SU-DHL-6 (cell line): ENCODE measurements around the gene SEC23A.
"Not testable (repeated sequence)": the region's sequence is repeated elsewhere in the genome, so short reads cannot be mapped to it uniquely, and the experiment has no call there.

Experiments used
- H2AFZ ChIP-seq: fragments of 200-600 bp; sonication (generic); 2 replicates; pipeline ENCODE4 v1.6.1; 2014; ENCODE audit warnings: low read depth, mild to moderate bottlenecking, moderate library complexity, mixed read lengths, antibody characterized with exemption, low read length; ENCODE audit not compliant: severe bottlenecking
- H3F3A ChIP-seq: fragments of 200-600 bp; shearing (Covaris generic); 2 replicates; pipeline ENCODE4 v1.6.0; 2016; ENCODE audit warnings: antibody characterized with exemption, mild to moderate bottlenecking; ENCODE audit not compliant: insufficient read depth
- H3K27ac ChIP-seq: fragments of 200-600 bp; sonication (generic); 2 replicates; pipeline ENCODE4 v1.5.1; 2016; ENCODE audit warnings: low read depth, mild to moderate bottlenecking, low read length, moderate library complexity, mixed read lengths
- H3K27me3 ChIP-seq: fragments of 200-600 bp; sonication (generic), shearing (Covaris generic); 2 replicates; pipeline ENCODE4 v1.6.0; 2014; ENCODE audit warnings: mild to moderate bottlenecking, low read length
- H3K36me3 ChIP-seq: fragments of 200-600 bp; sonication (generic); 2 replicates; pipeline ENCODE4 v1.6.1; 2014; ENCODE audit warnings: mild to moderate bottlenecking, low read length, mixed read lengths
- H3K4me2 ChIP-seq: fragments of 300-600, 200-600 bp; shearing (Covaris generic), sonication (generic); 2 replicates; pipeline ENCODE4 v1.6.0; 2014; ENCODE audit warnings: low read length, low read depth, mild to moderate bottlenecking; ENCODE audit not compliant: poor library complexity, severe bottlenecking
- H3K4me3 ChIP-seq: fragments of 200-600 bp; sonication (generic); 2 replicates; pipeline ENCODE4 v1.5.1; 2014; ENCODE audit warnings: antibody characterized with exemption, low read length, mild to moderate bottlenecking, mixed read lengths; ENCODE audit not compliant: insufficient read depth, poor library complexity, severe bottlenecking
- H3K79me2 ChIP-seq: fragments of 200-600 bp; sonication (generic); 2 replicates; pipeline ENCODE4 v1.6.1; 2014; ENCODE audit warnings: mild to moderate bottlenecking, low read length, moderate library complexity; ENCODE audit not compliant: insufficient read depth
- H3K9ac ChIP-seq: fragments of 200-600 bp; sonication (generic); 2 replicates; pipeline ENCODE4 v1.7.0; 2014; ENCODE audit warnings: mild to moderate bottlenecking, low read length
- H3K9me2 ChIP-seq: fragments of 200-600 bp; sonication (generic); replicated peaks from 2 replicates; pipeline ENCODE4 v1.6.1; 2014; ENCODE audit warnings: low read length; ENCODE audit not compliant: insufficient read depth
- H3K9me3 ChIP-seq: fragments of 200-600 bp; sonication (generic); 2 replicates; pipeline ENCODE4 v1.6.1; 2014; ENCODE audit warnings: low read length, mixed read lengths; ENCODE audit not compliant: insufficient read depth
- H4K20me1 ChIP-seq: fragments of 200-600 bp; sonication (generic); 2 replicates; pipeline ENCODE4 v1.6.1; 2014; ENCODE audit warnings: low read depth, mild to moderate bottlenecking, antibody characterized with exemption, low read length, moderate library complexity, mixed read lengths
- EZH2phosphoT487 ChIP-seq: fragments of 200-600 bp; sonication (generic), shearing (Covaris generic); conservative IDR thresholded peaks from 2 replicates; pipeline ENCODE4 v1.6.1; 2018; ENCODE audit warnings: mild to moderate bottlenecking, antibody characterized with exemption, low read length, moderate library complexity, mixed read lengths
- TF ChIP-seq, protein P1 (sequence below): fragments of 200-600 bp; sonication (generic); IDR thresholded peaks from one replicate; pipeline ENCODE4 v1.5.1; 2017; ENCODE audit warnings: antibody characterized with exemption, mild to moderate bottlenecking, low read length, moderate library complexity; ENCODE audit not compliant: insufficient read depth, poor library complexity, severe bottlenecking

The SEC23A gene

DNA sequence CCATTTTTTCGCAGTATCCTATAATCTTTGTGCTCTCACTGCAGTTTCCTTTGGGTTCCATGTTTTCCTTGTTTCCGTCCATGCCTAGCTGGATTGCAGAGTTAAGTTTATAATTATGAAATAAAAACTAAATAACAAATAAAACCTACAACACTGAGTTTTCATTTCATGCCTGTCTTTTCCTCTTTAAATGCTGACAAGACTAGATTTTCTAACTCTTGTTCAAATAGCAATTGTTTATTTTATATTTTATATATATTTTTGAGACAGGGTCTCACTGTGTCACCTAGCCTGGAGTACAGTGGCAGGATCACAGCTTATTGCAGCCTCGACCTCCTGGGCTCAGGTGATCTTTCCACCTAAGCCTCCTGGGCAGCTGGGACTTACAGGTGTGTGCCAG, 5.8 kb upstream of the SEC23A start:
- Histone ChIP-seq H3K27ac (peak overlapping the region; percentile 88), H3F3A (peaks cover 44% of the 10 kb centered on the region), H3K79me2 (peaks cover 2% of the 10 kb centered on the region), H3K9me3 (no peaks in the 10 kb centered on the region), H3K36me3 (no peaks in the 10 kb centered on the region), H3K27me3 (no peaks in the 10 kb centered on the region), H3K9me2 (no peaks in the 10 kb centered on the region), H2AFZ (peak overlapping the region; percentile 63), H4K20me1 (no peaks in the 10 kb centered on the region), H3K9ac (peak overlapping the region; percentile 62), H3K4me3 (no peak overlapping the region), H3K4me2 (peak overlapping the region; percentile 79)
- TF ChIP-seq, protein P1, sequence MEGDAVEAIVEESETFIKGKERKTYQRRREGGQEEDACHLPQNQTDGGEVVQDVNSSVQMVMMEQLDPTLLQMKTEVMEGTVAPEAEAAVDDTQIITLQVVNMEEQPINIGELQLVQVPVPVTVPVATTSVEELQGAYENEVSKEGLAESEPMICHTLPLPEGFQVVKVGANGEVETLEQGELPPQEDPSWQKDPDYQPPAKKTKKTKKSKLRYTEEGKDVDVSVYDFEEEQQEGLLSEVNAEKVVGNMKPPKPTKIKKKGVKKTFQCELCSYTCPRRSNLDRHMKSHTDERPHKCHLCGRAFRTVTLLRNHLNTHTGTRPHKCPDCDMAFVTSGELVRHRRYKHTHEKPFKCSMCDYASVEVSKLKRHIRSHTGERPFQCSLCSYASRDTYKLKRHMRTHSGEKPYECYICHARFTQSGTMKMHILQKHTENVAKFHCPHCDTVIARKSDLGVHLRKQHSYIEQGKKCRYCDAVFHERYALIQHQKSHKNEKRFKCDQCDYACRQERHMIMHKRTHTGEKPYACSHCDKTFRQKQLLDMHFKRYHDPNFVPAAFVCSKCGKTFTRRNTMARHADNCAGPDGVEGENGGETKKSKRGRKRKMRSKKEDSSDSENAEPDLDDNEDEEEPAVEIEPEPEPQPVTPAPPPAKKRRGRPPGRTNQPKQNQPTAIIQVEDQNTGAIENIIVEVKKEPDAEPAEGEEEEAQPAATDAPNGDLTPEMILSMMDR, result no peak
- no peak for TF ChIP-seq EZH2phosphoT487

DNA sequence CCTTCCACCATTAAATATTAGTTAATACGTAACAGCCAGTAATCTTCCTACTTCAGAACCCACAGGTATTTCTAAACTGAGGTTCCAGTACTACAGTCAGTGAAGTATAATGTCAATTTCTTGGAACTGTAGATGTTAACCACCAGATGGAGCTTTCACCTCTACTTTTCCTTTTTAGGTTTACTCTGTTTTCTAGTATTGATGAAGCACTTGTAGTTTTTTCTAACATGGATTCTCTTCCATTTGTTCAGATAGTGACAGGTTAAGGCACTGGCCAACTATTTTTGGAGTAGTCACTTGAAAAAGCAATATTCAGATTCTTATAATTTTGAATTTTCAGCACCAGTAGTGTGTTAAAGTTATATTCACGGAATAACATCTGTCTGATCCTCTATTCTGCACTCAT, 4.6 kb upstream of the SEC23A start:
- H3K9ac ChIP-seq, result no peak overlapping the region
- peaks cover 36% of the 10 kb centered on the region for H3F3A ChIP-seq
- H3K4me2 ChIP-seq, result no peak overlapping the region
- H3K79me2 ChIP-seq, result peaks cover 12% of the 10 kb centered on the region
- no peak overlapping the region for H3K4me3 ChIP-seq
- no peaks in the 10 kb centered on the region for H3K36me3 ChIP-seq
- no peaks in the 10 kb centered on the region for H3K9me3 ChIP-seq
- H3K27ac ChIP-seq, result peak overlapping the region; percentile 88; the same call in 1 of the 2 replicates
- TF ChIP-seq, protein P1, result peak; percentile 45
- no peak for TF ChIP-seq EZH2phosphoT487
- H3K27me3 ChIP-seq, result no peaks in the 10 kb centered on the region
- H2AFZ ChIP-seq, result peak overlapping the region; percentile 14
- no peaks in the 10 kb centered on the region for H3K9me2 ChIP-seq
- H4K20me1 ChIP-seq, result no peaks in the 10 kb centered on the region

DNA sequence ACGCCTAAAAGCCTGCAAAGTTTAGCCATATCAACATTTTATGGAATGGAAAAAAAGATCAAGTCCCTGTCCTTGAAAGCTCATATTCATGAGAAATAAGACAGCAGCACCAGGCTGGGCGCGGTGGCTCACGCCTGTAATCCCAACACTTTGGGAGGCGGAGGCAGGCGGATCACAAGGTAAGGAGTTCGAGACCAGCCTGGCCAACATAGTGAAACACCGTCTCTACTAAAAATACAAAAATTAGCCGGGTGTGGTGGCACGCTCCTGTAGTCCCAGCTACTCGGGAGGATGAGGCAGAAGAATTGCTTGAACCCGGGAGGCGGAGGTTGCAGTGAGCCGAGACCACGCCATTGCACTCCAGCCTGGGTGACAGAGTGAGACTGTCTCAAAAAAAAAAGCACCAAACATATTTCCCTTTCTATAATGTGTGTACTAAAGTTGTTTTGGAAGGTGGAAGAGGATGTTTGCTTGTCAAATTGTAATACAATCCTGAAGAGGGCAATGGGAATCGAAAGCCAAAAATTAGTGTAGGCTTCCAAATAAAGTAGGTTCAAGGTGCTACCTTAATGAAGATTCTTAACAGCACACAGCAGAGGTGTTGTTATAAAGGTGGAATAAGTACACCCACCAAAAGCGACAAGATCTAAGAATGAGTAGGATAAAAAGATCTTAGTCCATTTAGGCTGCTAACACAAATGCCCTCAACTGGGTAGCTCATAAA, 1.2 kb upstream of the SEC23A start:
- H3K9me2 ChIP-seq, H4K20me1 ChIP-seq, H2AFZ ChIP-seq, H3K27me3 ChIP-seq, H3K36me3 ChIP-seq, H3K9me3 ChIP-seq: not testable (repeated sequence)
- H3F3A ChIP-seq, result peaks cover 25% of the 10 kb centered on the region
- H3K27ac ChIP-seq, result peak overlapping the region; percentile 63
- peak overlapping the region; percentile 89 for H3K9ac ChIP-seq
- peaks cover 37% of the 10 kb centered on the region for H3K79me2 ChIP-seq
- H3K4me2 ChIP-seq, result peak overlapping the region; percentile 80
- peak overlapping the region; percentile 87 for H3K4me3 ChIP-seq

DNA sequence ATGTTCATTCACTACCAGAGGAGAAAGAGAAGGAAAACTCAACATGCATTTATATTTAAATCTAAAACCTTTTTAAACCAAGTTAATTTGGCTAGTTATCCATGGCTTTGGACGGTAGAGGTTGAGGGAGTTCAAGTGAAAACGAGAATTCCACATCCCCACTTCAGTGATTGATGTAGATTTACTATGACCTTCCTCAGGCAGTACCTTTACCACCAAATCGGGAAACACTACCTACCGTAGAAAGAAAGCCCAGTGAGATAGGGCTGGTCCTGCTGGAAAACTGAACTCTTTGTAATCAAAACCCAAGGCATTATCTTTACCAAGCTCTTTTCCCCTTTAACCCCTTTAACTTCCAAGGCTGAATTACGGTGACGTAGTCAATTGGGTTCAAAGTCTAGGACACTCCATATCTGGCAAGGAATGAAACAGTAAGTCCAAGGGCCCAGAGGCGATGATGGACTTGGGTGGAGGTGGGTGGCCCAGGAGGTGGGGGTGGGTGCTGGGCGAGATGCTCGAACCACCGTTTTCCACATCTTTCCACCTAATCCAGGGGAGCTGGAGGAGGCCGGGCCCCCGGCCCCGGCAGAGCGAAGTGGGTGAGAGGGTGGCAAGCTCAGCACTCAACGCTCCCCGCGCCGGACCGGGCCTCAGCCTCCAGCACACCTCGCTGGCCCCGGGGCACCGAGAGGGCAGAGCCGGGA, 618 bp downstream of the SEC23A start:
- H4K20me1 ChIP-seq, result no peaks in the 10 kb centered on the region
- H3K9me2 ChIP-seq, result no peaks in the 10 kb centered on the region
- H3F3A ChIP-seq, result peaks cover 9% of the 10 kb centered on the region; the same call in 1 of the 2 replicates
- H3K9me3 ChIP-seq, result no peaks in the 10 kb centered on the region
- H3K36me3 ChIP-seq, result no peaks in the 10 kb centered on the region
- H3K27ac ChIP-seq, result peak overlapping the region; percentile 63
- peak overlapping the region; percentile 89 for H3K9ac ChIP-seq
- peaks cover 50% of the 10 kb centered on the region for H3K79me2 ChIP-seq
- H2AFZ ChIP-seq, result peak overlapping the region; percentile 66
- no peaks in the 10 kb centered on the region for H3K27me3 ChIP-seq
- H3K4me3 ChIP-seq, result peak overlapping the region; percentile 87
- H3K4me2 ChIP-seq, result peak overlapping the region; percentile 80
- TF ChIP-seq, protein P1, result no peak
- no peak for TF ChIP-seq EZH2phosphoT487
